ENCODE measurements around the gene C1QTNF8. TPM values are rescaled to one million over a fixed set of nuclear protein-coding genes. Genes with fewer than 3 reads are reported as not detected.

C1QTNF8 gene
- total RNA-seq, 1 donor from 2014 or later = not detected

DNA sequence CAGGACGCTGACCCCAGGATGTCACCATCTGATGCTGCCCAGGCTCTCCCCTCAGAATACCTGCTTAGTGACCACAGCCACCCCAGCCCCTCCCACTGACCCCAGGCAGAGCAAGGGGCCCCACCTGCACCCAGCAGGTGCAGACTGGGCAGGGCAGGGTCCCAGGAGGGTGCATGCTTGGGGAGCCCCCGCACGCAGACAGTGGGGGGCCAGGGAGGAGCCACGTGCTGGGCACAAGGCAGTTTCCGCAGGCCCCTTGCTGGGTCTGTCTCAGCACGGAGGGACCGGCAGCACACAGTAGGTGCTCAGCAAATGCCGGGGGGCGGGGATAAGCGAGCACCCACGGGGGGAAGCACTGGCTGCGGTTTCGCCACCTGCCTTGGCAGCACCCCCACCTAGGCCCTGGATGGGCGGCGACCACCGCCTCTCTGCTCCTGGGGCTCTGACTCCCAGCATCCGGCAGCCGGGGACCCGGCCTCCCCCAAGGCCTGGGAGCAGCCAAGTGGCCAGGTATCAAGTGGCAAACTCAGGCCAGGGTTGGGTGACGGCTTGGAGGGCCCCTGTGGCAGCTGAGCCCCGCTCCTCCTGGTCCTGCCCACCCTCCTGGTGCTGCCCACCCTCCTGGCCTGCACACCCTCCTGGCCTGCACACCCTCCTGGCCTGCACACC is 42.2 kb downstream of the C1QTNF8 start:
- DNase-seq (ENCODE audit: low read depth) = no peak
- TF ChIP-seq, protein P1, sequence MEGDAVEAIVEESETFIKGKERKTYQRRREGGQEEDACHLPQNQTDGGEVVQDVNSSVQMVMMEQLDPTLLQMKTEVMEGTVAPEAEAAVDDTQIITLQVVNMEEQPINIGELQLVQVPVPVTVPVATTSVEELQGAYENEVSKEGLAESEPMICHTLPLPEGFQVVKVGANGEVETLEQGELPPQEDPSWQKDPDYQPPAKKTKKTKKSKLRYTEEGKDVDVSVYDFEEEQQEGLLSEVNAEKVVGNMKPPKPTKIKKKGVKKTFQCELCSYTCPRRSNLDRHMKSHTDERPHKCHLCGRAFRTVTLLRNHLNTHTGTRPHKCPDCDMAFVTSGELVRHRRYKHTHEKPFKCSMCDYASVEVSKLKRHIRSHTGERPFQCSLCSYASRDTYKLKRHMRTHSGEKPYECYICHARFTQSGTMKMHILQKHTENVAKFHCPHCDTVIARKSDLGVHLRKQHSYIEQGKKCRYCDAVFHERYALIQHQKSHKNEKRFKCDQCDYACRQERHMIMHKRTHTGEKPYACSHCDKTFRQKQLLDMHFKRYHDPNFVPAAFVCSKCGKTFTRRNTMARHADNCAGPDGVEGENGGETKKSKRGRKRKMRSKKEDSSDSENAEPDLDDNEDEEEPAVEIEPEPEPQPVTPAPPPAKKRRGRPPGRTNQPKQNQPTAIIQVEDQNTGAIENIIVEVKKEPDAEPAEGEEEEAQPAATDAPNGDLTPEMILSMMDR (IDR thresholded peaks at IDR 0.05; ENCODE audit: insufficient read depth, low read length, severe bottlenecking) = no peak
- no peak overlapping the region for H3K4me3 ChIP-seq (ENCODE audit: low read depth, low read length)
- no peaks in the 10 kb centered on the region for H3K27me3 ChIP-seq (ENCODE audit: control insufficient read depth, insufficient read depth, low read length)
- no peaks in the 10 kb centered on the region for H3K36me3 ChIP-seq (ENCODE audit: control insufficient read depth, insufficient read depth, low read length)
- no peak for FAIRE-seq

DNA sequence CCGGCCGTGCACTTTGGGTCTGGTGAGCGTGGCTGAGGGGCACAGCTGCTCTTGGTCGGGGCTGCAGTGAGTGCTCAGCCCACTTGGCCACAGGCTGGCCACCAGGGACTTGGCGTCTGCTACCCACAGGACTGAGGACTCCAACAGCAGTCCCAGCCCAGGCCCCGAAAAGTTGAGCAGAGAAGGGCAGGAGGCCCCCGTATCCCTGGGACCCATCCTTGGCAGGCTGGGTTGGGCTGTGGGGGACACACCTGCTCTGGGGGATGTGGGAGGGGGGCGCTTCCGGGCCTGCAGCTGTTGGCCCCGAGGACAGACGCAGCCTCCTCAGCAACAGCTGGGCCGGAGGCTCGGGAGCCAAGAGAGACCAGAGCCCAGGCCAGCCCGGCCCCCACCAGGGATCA is 42.9 kb downstream of the C1QTNF8 start:
- no peak for DNase-seq (ENCODE audit: low read depth)
- TF ChIP-seq, protein P1 (IDR thresholded peaks at IDR 0.05; ENCODE audit: insufficient read depth, low read length, severe bottlenecking) = no peak
- no peak for FAIRE-seq
- Histone ChIP-seq H3K27me3 (ENCODE audit: control insufficient read depth, insufficient read depth, low read length) (no peaks in the 10 kb centered on the region), H3K4me3 (ENCODE audit: low read depth, low read length) (no peak overlapping the region), H3K36me3 (ENCODE audit: control insufficient read depth, insufficient read depth, low read length) (no peaks in the 10 kb centered on the region)

DNA sequence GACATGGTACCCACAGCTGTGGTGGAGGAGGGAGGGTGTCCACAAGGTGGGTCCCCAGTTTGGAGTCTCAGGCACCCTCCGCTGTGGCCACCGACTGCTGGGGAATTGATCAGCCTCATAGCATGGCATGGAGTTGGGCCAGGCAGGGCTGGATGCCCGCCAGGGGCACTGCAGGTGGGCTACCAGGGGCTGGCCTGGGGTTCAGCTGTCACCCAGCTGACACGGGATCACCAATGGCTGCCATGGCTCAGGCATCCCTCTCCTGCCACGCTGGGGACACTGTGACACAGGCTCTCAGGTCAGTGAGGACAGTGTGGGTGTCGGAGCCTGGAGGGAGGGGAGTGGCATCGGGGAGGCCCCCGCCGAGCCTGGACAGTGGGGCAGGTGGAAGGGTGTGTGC is 43.3 kb downstream of the C1QTNF8 start:
- no peaks in the 10 kb centered on the region for H3K27me3 ChIP-seq (ENCODE audit: control insufficient read depth, insufficient read depth, low read length)

DNA sequence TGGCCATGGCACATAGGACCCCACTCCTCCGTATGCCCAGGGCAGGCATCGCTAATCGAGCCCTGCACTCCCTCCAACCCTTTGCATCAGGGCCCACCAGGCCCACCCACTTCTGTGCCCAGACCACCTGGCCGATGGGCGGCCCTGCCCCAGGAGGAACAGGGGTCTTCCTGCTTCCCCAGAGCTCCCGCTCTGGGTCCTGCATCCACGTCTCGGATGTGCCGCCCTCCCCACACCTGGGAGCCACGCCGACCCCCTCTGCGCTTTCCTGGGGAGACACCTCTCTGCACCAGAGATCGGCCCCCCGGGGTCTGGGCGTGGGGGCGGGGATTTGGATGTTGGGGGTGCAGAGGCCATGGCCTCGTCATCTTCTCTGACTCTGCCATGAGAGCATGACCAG is 44.6 kb downstream of the C1QTNF8 start:
- Histone ChIP-seq H3K27me3 (ENCODE audit: control insufficient read depth, insufficient read depth, low read length) (no peaks in the 10 kb centered on the region), H3K4me3 (ENCODE audit: low read depth, low read length) (no peak overlapping the region), H3K36me3 (ENCODE audit: control insufficient read depth, insufficient read depth, low read length) (no peaks in the 10 kb centered on the region)
- TF ChIP-seq, protein P1 (IDR thresholded peaks at IDR 0.05; ENCODE audit: insufficient read depth, low read length, severe bottlenecking) = no peak
- FAIRE-seq (no peak), DNase-seq (ENCODE audit: low read depth) (no peak)

More for the DNA sequence above, 43.3 kb downstream of the C1QTNF8 start:
- Histone ChIP-seq H3K4me3 (ENCODE audit: low read depth, low read length) (no peak overlapping the region), H3K36me3 (ENCODE audit: control insufficient read depth, insufficient read depth, low read length) (no peaks in the 10 kb centered on the region)
- FAIRE-seq = no peak
- TF ChIP-seq, protein P1 (IDR thresholded peaks at IDR 0.05; ENCODE audit: insufficient read depth, low read length, severe bottlenecking) = no peak
- DNase-seq (ENCODE audit: low read depth) = no peak

DNA sequence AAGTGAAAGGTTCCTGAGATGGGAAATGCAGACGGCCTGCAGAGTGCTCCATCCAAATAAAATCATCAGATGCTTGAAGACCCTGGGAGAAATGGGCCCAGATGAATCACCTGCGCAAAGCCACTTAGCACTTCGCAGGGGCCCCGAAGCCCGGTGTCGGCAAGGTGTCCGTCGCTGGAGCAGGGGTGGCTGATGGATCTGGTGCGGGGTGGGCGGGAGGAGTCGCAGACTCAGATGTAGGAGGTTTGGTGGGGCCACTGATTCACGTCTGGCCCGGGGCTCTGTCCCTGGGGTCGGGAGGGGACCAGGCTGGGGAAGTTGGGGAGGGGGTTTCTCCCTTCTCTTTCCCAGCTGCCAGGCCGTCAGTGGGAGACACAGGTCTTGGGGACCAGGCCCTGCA is 45.1 kb downstream of the C1QTNF8 start:
- Histone ChIP-seq H3K27me3 (ENCODE audit: control insufficient read depth, insufficient read depth, low read length) (no peaks in the 10 kb centered on the region), H3K36me3 (ENCODE audit: control insufficient read depth, insufficient read depth, low read length) (no peaks in the 10 kb centered on the region), H3K4me3 (ENCODE audit: low read depth, low read length) (no peak overlapping the region)
- no peak for FAIRE-seq
- TF ChIP-seq, protein P1 (IDR thresholded peaks at IDR 0.05; ENCODE audit: insufficient read depth, low read length, severe bottlenecking) = no peak
- no peak for DNase-seq (ENCODE audit: low read depth)

DNA sequence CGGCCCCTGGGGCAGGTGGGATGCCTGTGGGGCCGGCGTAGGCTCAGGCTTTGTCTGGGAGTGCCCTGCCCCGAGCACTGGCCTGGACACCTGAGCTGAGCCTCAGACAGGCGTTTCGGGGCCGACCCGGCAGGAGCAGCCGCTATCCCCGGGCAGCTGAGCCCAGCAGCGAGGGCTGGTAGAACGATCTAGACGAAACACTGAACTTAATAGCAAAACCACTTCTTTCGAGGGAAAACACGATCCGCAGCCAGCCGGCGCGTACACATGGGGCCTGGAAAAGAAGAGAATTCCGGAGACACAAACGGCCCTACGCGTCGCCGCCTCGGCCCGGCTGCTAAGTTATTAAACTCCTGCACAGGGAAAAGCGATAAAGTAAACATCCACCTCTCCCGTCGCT is 45.5 kb downstream of the C1QTNF8 start:
- no peak for FAIRE-seq
- Histone ChIP-seq H3K36me3 (ENCODE audit: control insufficient read depth, insufficient read depth, low read length) (no peaks in the 10 kb centered on the region), H3K4me3 (ENCODE audit: low read depth, low read length) (no peak overlapping the region), H3K27me3 (ENCODE audit: control insufficient read depth, insufficient read depth, low read length) (no peaks in the 10 kb centered on the region)
- no peak for DNase-seq (ENCODE audit: low read depth)
- TF ChIP-seq, protein P1 (IDR thresholded peaks at IDR 0.05; ENCODE audit: insufficient read depth, low read length, severe bottlenecking) = no peak
